ENCODE data around the gene C5orf63. TPM values are rescaled to one million over a fixed set of nuclear protein-coding genes. Genes with fewer than 3 reads are reported as not detected.

C5orf63 gene
- total RNA-seq, 1 experiment from 2014 or later = 1.2 TPM

DNA sequence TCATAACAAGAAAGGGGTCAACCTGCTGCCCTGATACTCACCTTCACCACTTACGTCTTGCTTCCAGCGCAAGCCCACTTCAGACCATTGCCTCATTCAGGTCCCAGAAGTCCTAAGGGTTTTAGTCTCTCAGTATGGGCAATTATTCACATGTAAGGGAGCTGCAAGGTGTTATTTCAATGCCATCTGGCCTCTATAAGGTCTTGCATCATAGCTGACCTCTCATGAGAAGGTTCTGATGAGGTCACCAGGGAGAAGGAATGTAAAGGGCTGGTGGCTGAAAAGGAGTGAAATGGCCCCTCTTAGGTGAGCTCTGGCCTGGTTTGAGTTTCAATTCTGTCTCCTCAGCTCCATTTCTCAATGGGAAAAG, 41.5 kb downstream of the C5orf63 start:
- Mint-ChIP-seq H3K9me3 (peaks cover 0 to 3% of the 10 kb centered on the region in 2 experiments; a peak in 1 of 5 replicates), H3K36me3 (ENCODE audit: insufficient read depth in 1 of 3, low read depth in 3 of 3) (peaks cover 0 to 4% (median 0%) of the 10 kb centered on the region in 3 experiments; a peak in 2 of 7 replicates), H3K27me3 (ENCODE audit: low read depth) (peaks cover 48% of the 10 kb centered on the region), H3K27ac (peak overlapping the region in 1 of 3 experiments; percentile 16; a peak in 1 of 7 replicates), H3K4me3 (peak overlapping the region; percentile 81 to 87), H3K4me1 (peaks cover 26 to 28% of the 10 kb centered on the region in 2 experiments)
- no peak overlapping the region for H2BK15ac ChIP-seq (ENCODE audit: low read depth, low read length)
- H3K23ac ChIP-seq (ENCODE audit: insufficient read length, low read depth, low read length) = no peak overlapping the region
- no peak overlapping the region for H4K91ac ChIP-seq (ENCODE audit: insufficient read length, low read depth, low read length)
- H3K9me3 ChIP-seq (ENCODE audit: control insufficient read depth, low read depth, low read length) = no peaks in the 10 kb centered on the region
- H4K8ac ChIP-seq (replicated peaks; ENCODE audit: insufficient read length, low read depth, low read length) = no peak overlapping the region
- no peak overlapping the region for H2BK20ac ChIP-seq (ENCODE audit: low read depth, low read length, poor library complexity, severe bottlenecking)
- H3K4ac ChIP-seq (ENCODE audit: low read depth, low read length) = no peak overlapping the region
- H4K20me1 ChIP-seq (ENCODE audit: control insufficient read depth, insufficient read depth, insufficient read length) = no peaks in the 10 kb centered on the region
- no peak overlapping the region for H2AK5ac ChIP-seq (ENCODE audit: insufficient read length, low read length)
- H3K79me1 ChIP-seq (ENCODE audit: insufficient read depth, low read depth, low read length, poor library complexity, severe bottlenecking) = no peaks in the 10 kb centered on the region
- H2BK120ac ChIP-seq (ENCODE audit: low read depth, low read length, poor library complexity, severe bottlenecking) = no peak overlapping the region
- no peaks in the 10 kb centered on the region; the same call in 1 of the 2 replicates for H3K27me3 ChIP-seq (ENCODE audit: insufficient read depth, low read length)
- DNase-seq = no peak
- no peak overlapping the region for H3K27ac ChIP-seq (ENCODE audit: insufficient read length, low read depth, low read length)
- H4K5ac ChIP-seq (ENCODE audit: insufficient read length, low read depth, low read length) = no peak overlapping the region
- no peak for TF ChIP-seq CTCF (conservative IDR thresholded peaks at IDR 0.05)
- H2BK5ac ChIP-seq (ENCODE audit: insufficient read length, low read length) = no peak overlapping the region
- H3K79me2 ChIP-seq (ENCODE audit: insufficient read depth, low read length) = no peaks in the 10 kb centered on the region
- peak overlapping the region; percentile 55 for H3K4me2 ChIP-seq (ENCODE audit: insufficient read depth, insufficient read length, low read length)
- peaks cover 18% of the 10 kb centered on the region for H3K23me2 ChIP-seq (ENCODE audit: insufficient read length, low read depth, low read length, poor library complexity, severe bottlenecking)
- H3K14ac ChIP-seq (ENCODE audit: insufficient read depth, low read length) = no peak overlapping the region
- H2AFZ ChIP-seq (ENCODE audit: low read length) = no peak overlapping the region
- H3K9ac ChIP-seq (ENCODE audit: extremely low read depth, insufficient read length, low read length) = no peak overlapping the region
- no CpG with 5 or more reads among the region's 2 CpGs for WGBS (ENCODE audit: extremely low coverage, insufficient read length, low lambda C conversion rate)
- H3K4me1 ChIP-seq (ENCODE audit: insufficient read depth, low read length) = 0 out of 2 replicates have a peak, but pooled peaks cover 2% of the 10 kb centered on the region
- no peak overlapping the region for H3K18ac ChIP-seq (ENCODE audit: insufficient read length, low read depth, low read length)
- H3T11ph ChIP-seq (ENCODE audit: low read length) = no peak overlapping the region
- no peak overlapping the region for H2BK12ac ChIP-seq (ENCODE audit: insufficient read length, low read depth, low read length)
- H3K56ac ChIP-seq (ENCODE audit: insufficient read length, low read depth, low read length) = no peak overlapping the region

Measured in H9 (cell line).